H4 (cell line): ENCODE measurements around the gene PCDHGA9. TPM values are rescaled to one million over a fixed set of nuclear protein-coding genes. Genes with fewer than 3 reads are reported as not detected.
"Not testable (repeated sequence)": the region's sequence is repeated elsewhere in the genome, so short reads cannot be mapped to it uniquely, and the experiment has no call there.

Experiments
- DNase-seq: peaks from one replicate; pipeline ENCODE4 v3.0.0-alpha.2; 2015; ENCODE audit warnings: low spot score
- total RNA-seq: library from RNA; depleted of rRNA; stranded (reverse); fragments of >200 nt; shearing (Covaris generic); gene quantifications from 2 replicates; pipeline ENCODE4 v1.2.3, GENCODE V29; 2014

The PCDHGA9 gene
- total RNA-seq, 1 experiment from 2014 or later: 1.8 TPM

GRCh38 chr5:141383345-141383744 lies 19.2 kb upstream of the PCDHGA9 start:
- DNase-seq: no peak

GRCh38 chr5:141384471-141385267 lies 17.9 kb upstream of the PCDHGA9 start:
- DNase-seq: no peak

GRCh38 chr5:141387557-141388311 lies 14.8 kb upstream of the PCDHGA9 start, which contains the start of gene PCDHGB4:
Gene PCDHGB4, plus strand, starts transcription at chr5:141387698. Its CDS starts 187 bp downstream, at chr5:141387885.
- DNase-seq: not testable (repeated sequence)

- no peak for DNase-seq
These were observed 13.9 kb upstream of the PCDHGA9 start for GRCh38 chr5:141388661-141389060.

- no peak for DNase-seq
These were observed 13.2 kb upstream of the PCDHGA9 start for GRCh38 chr5:141389153-141390042.

GRCh38 chr5:141392429-141393198 lies 10.0 kb upstream of the PCDHGA9 start, which contains the start of gene PCDHGA8:
Gene PCDHGA8, plus strand, starts transcription at chr5:141392633. Its CDS starts 181 bp downstream, at chr5:141392814.
- DNase-seq: no peak

- no peak for DNase-seq
These were observed 9.3 kb upstream of the PCDHGA9 start for GRCh38 chr5:141393267-141393666.

- DNase-seq: not testable (repeated sequence)
These were observed 8.0 kb upstream of the PCDHGA9 start for GRCh38 chr5:141394401-141395187.

GRCh38 chr5:141397756-141398551 lies 4.6 kb upstream of the PCDHGA9 start, which contains the start of gene PCDHGB5:
Gene PCDHGB5, plus strand, starts transcription at chr5:141397947. Its CDS starts 181 bp downstream, at chr5:141398128.
- not testable (repeated sequence) for DNase-seq

- no peak for DNase-seq
These were observed 4.0 kb upstream of the PCDHGA9 start for GRCh38 chr5:141398608-141399007.

GRCh38 chr5:141399555-141400258 lies 2.9 kb upstream of the PCDHGA9 start:
- no peak for DNase-seq

- DNase-seq: no peak
These were observed 809 bp downstream of the PCDHGA9 start for GRCh38 chr5:141403387-141403786.

GRCh38 chr5:141407790-141408505 lies 5.4 kb downstream of the PCDHGA9 start, which contains the start of gene PCDHGB6:
Gene PCDHGB6, plus strand, starts transcription at chr5:141408021. Its CDS starts 182 bp downstream, at chr5:141408203.
- not testable (repeated sequence) for DNase-seq

- no peak for DNase-seq
These were observed 7.2 kb downstream of the PCDHGA9 start for GRCh38 chr5:141409598-141410306.

- DNase-seq: no peak
These were observed 9.0 kb downstream of the PCDHGA9 start for GRCh38 chr5:141411575-141411974.

- DNase-seq: peak; percentile 33
These were observed 10.4 kb downstream of the PCDHGA9 start, which contains the start of gene PCDHGA10 for GRCh38 chr5:141412854-141413539. Gene PCDHGA10, plus strand, starts transcription at chr5:141412987. Its CDS starts 189 bp downstream, at chr5:141413176.
